ENCODE results near the gene PCDHGB2. TPM values are rescaled to one million over a fixed set of nuclear protein-coding genes. Genes with fewer than 3 reads are reported as not detected.

PCDHGB2 gene
- polyA plus RNA-seq, 1 donor (not counting 4 experiments of a cell fraction or from before 2014, with no cell fraction given), result 0.12 TPM

DNA sequence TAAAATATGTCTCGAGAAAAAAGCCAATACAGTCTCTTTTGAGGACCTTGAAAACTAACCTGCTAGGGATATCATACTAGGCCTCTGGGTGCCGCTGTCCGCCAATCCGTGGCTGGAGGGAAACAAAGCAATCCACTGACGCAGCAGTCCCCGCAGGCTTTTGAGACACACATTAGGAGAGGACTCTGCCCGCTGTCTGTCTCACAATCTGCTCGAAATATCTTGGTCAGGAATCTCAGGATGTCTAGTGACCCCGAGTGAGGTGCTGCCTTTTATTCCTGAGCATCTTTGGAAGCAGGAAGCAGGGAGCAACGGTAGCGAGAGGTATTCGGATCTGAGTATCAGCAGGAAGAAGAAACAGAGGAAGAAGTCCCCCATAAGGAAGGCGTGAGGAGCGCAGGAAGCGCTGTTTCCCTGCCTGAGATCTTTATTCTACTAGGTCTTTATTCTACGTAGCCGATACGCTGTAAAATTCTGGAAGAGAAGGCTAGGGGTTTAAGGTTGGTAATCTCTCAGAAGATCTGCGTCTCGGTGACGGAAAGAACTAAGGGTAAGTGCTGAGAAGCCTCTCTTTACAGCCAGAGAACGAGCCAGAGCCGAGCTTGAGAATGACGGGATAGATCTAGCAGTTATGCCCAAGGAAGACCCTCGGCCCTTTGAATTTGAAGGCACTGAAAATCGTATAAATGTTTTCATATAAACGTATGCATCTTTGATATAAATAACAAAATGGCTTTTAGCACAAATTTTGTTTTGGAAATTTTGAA is 33.5 kb upstream of the PCDHGB2 start:
- dilution Hi-C loops (cut with MboI; ENCODE audit: extremely low pct_ligation_motif_present, low sequenced_read_pairs), result no loop called here
- FAIRE-seq (no peak), DNase-seq (ENCODE audit: low read depth, low spot score) (no peak)
- Histone ChIP-seq H3K27me3 (ENCODE audit: control insufficient read depth, extremely low read depth, insufficient read depth, low read length) (peaks cover 1% of the 10 kb centered on the region), H3K36me3 (ENCODE audit: control insufficient read depth in 2 of 2, extremely low read depth in 1 of 2, insufficient read depth in 2 of 2, low read length in 2 of 2) (no peaks in the 10 kb centered on the region), H3K4me3 (ENCODE audit: control insufficient read depth in 2 of 3, extremely low read depth in 1 of 3, insufficient read depth in 2 of 3, low read depth in 1 of 3, low read length in 3 of 3) (peak overlapping the region; percentile 7 to 53 (median 37)), H3K9me3 (ENCODE audit: control insufficient read depth, low read depth, low read length) (no peaks in the 10 kb centered on the region), H3K4me1 (ENCODE audit: control insufficient read depth, extremely low read depth, insufficient read depth, low read length) (no peaks in the 10 kb centered on the region), H2AFZ (ENCODE audit: control insufficient read depth, low read length) (peak overlapping the region; percentile 34), H3K9ac (ENCODE audit: control insufficient read depth, extremely low read depth, insufficient read depth, low read length) (no peak overlapping the region), H3K4me2 (ENCODE audit: control insufficient read depth, extremely low read depth, insufficient read depth, low read depth, low read length) (peak overlapping the region; percentile 62), H3K9me1 (ENCODE audit: control insufficient read depth, extremely low read depth, insufficient read depth, low read length) (no peaks in the 10 kb centered on the region), H4K20me1 (ENCODE audit: control insufficient read depth, extremely low read depth, insufficient read depth, low read length) (no peaks in the 10 kb centered on the region), H3K79me2 (ENCODE audit: control insufficient read depth, insufficient read depth, low read length) (no peaks in the 10 kb centered on the region), H3K27ac (ENCODE audit: control insufficient read depth, insufficient read depth, low read length) (no peak overlapping the region)
- TF ChIP-seq, protein P1, sequence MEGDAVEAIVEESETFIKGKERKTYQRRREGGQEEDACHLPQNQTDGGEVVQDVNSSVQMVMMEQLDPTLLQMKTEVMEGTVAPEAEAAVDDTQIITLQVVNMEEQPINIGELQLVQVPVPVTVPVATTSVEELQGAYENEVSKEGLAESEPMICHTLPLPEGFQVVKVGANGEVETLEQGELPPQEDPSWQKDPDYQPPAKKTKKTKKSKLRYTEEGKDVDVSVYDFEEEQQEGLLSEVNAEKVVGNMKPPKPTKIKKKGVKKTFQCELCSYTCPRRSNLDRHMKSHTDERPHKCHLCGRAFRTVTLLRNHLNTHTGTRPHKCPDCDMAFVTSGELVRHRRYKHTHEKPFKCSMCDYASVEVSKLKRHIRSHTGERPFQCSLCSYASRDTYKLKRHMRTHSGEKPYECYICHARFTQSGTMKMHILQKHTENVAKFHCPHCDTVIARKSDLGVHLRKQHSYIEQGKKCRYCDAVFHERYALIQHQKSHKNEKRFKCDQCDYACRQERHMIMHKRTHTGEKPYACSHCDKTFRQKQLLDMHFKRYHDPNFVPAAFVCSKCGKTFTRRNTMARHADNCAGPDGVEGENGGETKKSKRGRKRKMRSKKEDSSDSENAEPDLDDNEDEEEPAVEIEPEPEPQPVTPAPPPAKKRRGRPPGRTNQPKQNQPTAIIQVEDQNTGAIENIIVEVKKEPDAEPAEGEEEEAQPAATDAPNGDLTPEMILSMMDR (optimal IDR thresholded peaks at IDR 0.05 in 1 of 3, IDR thresholded peaks at IDR 0.05 in 1 of 3, conservative IDR thresholded peaks at IDR 0.05 in 1 of 3; ENCODE audit: extremely low read depth in 1 of 3, insufficient read depth in 2 of 3, low read length in 3 of 3), result peak; percentile 53 to 62 (median 55)
- TF ChIP-seq EZH2 (IDR thresholded peaks at IDR 0.05; ENCODE audit: low read length), result no peak

GRCh38 chr5:141328231-141328630 is 31.6 kb upstream of the PCDHGB2 start:
- DNase-seq (ENCODE audit: low read depth, low spot score) (no peak), FAIRE-seq (no peak)
- Histone ChIP-seq H3K79me2 (ENCODE audit: control insufficient read depth, insufficient read depth, low read length) (no peaks in the 10 kb centered on the region), H2AFZ (ENCODE audit: control insufficient read depth, low read length) (no peak overlapping the region), H3K9ac (ENCODE audit: control insufficient read depth, extremely low read depth, insufficient read depth, low read length) (no peak overlapping the region), H3K9me1 (ENCODE audit: control insufficient read depth, extremely low read depth, insufficient read depth, low read length) (no peaks in the 10 kb centered on the region), H3K4me3 (ENCODE audit: control insufficient read depth in 2 of 3, extremely low read depth in 1 of 3, insufficient read depth in 2 of 3, low read depth in 1 of 3, low read length in 3 of 3) (no peak overlapping the region), H3K27me3 (ENCODE audit: control insufficient read depth, extremely low read depth, insufficient read depth, low read length) (peaks cover 4% of the 10 kb centered on the region), H3K27ac (ENCODE audit: control insufficient read depth, insufficient read depth, low read length) (no peak overlapping the region), H3K4me1 (ENCODE audit: control insufficient read depth, extremely low read depth, insufficient read depth, low read length) (no peaks in the 10 kb centered on the region), H3K36me3 (ENCODE audit: control insufficient read depth in 2 of 2, extremely low read depth in 1 of 2, insufficient read depth in 2 of 2, low read length in 2 of 2) (no peaks in the 10 kb centered on the region), H3K4me2 (ENCODE audit: control insufficient read depth, extremely low read depth, insufficient read depth, low read depth, low read length) (no peak overlapping the region), H4K20me1 (ENCODE audit: control insufficient read depth, extremely low read depth, insufficient read depth, low read length) (no peaks in the 10 kb centered on the region), H3K9me3 (ENCODE audit: control insufficient read depth, low read depth, low read length) (no peaks in the 10 kb centered on the region)
- dilution Hi-C loops (cut with MboI; ENCODE audit: extremely low pct_ligation_motif_present, low sequenced_read_pairs), result no loop called here
- TF ChIP-seq, protein P1 (optimal IDR thresholded peaks at IDR 0.05 in 1 of 3, IDR thresholded peaks at IDR 0.05 in 1 of 3, conservative IDR thresholded peaks at IDR 0.05 in 1 of 3; ENCODE audit: extremely low read depth in 1 of 3, insufficient read depth in 2 of 3, low read length in 3 of 3), result no peak
- no peak for TF ChIP-seq EZH2 (IDR thresholded peaks at IDR 0.05; ENCODE audit: low read length)
